ENCODE data around the gene CRYL1.

CRYL1 gene

GRCh38 chr13:20397896-20398295 is 127.8 kb downstream of the CRYL1 start:
- DNase-seq (ENCODE audit: low spot score) = no peak

- DNase-seq (ENCODE audit: low spot score) = no peak
These were observed 130.4 kb downstream of the CRYL1 start for GRCh38 chr13:20395061-20395916.

- DNase-seq (ENCODE audit: low spot score) = no peak
These were observed 131.2 kb downstream of the CRYL1 start for GRCh38 chr13:20394506-20394905.

- DNase-seq (ENCODE audit: low spot score) = no peak
These were observed 131.5 kb downstream of the CRYL1 start for GRCh38 chr13:20394169-20394501.

- no peak for DNase-seq (ENCODE audit: low spot score)
These were observed 132.1 kb downstream of the CRYL1 start for GRCh38 chr13:20393273-20394168.

GRCh38 chr13:20392530-20392929 is 133.1 kb downstream of the CRYL1 start:
- no peak for DNase-seq (ENCODE audit: low spot score)

- DNase-seq (ENCODE audit: low spot score) = no peak
These were observed 133.8 kb downstream of the CRYL1 start for GRCh38 chr13:20391597-20392452.

- no peak for DNase-seq (ENCODE audit: low spot score)
These were observed 135.0 kb downstream of the CRYL1 start for GRCh38 chr13:20390526-20391175.

GRCh38 chr13:20389696-20390525 is 135.7 kb downstream of the CRYL1 start:
- DNase-seq (ENCODE audit: low spot score) = no peak

GRCh38 chr13:20388184-20388583 is 137.5 kb downstream of the CRYL1 start:
- no peak for DNase-seq (ENCODE audit: low spot score)

GRCh38 chr13:20387441-20387971 is 138.2 kb downstream of the CRYL1 start:
- DNase-seq (ENCODE audit: low spot score) = peak; percentile 37

GRCh38 chr13:20387006-20387405 is 138.7 kb downstream of the CRYL1 start:
- no peak for DNase-seq (ENCODE audit: low spot score)

- no peak for DNase-seq (ENCODE audit: low spot score)
These were observed 142.6 kb downstream of the CRYL1 start for GRCh38 chr13:20383058-20383457.

- no peak for DNase-seq (ENCODE audit: low spot score)
These were observed 144.3 kb downstream of the CRYL1 start for GRCh38 chr13:20381401-20381800.

GRCh38 chr13:20378721-20379120 is 146.9 kb downstream of the CRYL1 start:
- no peak for DNase-seq (ENCODE audit: low spot score)

- DNase-seq (ENCODE audit: low spot score) = no peak
These were observed 147.9 kb downstream of the CRYL1 start for GRCh38 chr13:20377720-20378119.

GRCh38 chr13:20375871-20376270 is 149.8 kb downstream of the CRYL1 start:
- no peak for DNase-seq (ENCODE audit: low spot score)

- no peak for DNase-seq (ENCODE audit: low spot score)
These were observed 151.8 kb downstream of the CRYL1 start for GRCh38 chr13:20373861-20374260.

GRCh38 chr13:20371825-20372224 is 153.8 kb downstream of the CRYL1 start:
- no peak for DNase-seq (ENCODE audit: low spot score)

GRCh38 chr13:20370815-20371421 is 154.7 kb downstream of the CRYL1 start:
- DNase-seq (ENCODE audit: low spot score) = no peak
